ENCODE results near the gene MAGEB4.

- TF ChIP-seq CTCF (conservative IDR thresholded peaks at IDR 0.05): no peak
- no peak for TF ChIP-seq ZFX (IDR thresholded peaks at IDR 0.05)
Measured at GRCh38 chrX:30259927-30260326, 18.1 kb downstream of the MAGEB4 start.
